Fibroblast of peridontal ligament (primary cell): Measurements from ENCODE around the gene ADAMTSL3.
"Not testable (repeated sequence)": the region's sequence is repeated elsewhere in the genome, so short reads cannot be mapped to it uniquely, and the experiment has no call there.

Experiments
- DNase-seq: peaks from one replicate; pipeline ENCODE4 v3.0.0-alpha.2; 2010; ENCODE audit errors: extremely low read depth

The ADAMTSL3 gene

DNA sequence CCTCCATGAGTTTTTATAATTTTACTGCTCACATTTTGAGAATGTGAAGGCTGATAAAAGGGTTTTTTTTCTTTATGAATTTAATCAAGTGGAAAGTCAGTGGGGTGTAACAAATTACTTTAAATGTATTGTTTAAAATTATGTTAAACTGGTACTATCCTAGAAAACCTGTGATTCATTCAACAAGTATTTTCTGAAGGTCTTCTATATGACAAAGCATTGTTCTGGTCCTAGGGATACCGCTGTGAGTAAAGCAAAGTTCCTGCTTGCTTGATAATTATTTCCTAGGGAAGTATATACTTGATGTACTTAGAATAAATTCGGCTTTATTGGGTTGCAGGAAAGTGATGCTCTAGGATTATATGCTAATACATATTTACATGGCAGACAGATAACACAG, 428.8 kb downstream of the ADAMTSL3 start:
- DNase-seq = no peak

DNA sequence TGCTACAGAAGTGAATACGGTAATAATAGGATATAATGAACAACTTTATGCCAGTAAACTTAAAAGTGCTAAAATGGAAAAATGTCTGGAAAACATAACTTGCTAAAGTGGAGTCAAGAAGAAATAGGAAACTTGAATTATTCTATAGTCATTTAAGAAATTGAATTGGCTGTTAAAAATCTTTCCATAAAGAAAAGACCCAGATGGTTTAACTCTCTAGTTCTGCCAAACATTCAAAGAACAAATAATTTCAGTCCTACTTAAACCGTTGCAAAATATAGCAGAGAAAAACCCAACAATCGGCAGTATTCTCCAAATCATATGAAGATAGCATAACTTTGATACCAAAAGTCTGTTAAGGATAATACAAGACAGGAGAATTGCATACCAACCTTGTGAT, 432.1 kb downstream of the ADAMTSL3 start:
- DNase-seq = not testable (repeated sequence)
